GM18870 (cell line): Measurements from ENCODE around the gene FADS6.

ENCODE experiments used
- ATAC-seq: cut with Tn5 transposase; IDR thresholded peaks from one replicate; pipeline ENCODE4 v1.9.1; 2021; ENCODE audit warnings: moderate library complexity; ENCODE audit not compliant: unreplicated experiment

The FADS6 gene

DNA sequence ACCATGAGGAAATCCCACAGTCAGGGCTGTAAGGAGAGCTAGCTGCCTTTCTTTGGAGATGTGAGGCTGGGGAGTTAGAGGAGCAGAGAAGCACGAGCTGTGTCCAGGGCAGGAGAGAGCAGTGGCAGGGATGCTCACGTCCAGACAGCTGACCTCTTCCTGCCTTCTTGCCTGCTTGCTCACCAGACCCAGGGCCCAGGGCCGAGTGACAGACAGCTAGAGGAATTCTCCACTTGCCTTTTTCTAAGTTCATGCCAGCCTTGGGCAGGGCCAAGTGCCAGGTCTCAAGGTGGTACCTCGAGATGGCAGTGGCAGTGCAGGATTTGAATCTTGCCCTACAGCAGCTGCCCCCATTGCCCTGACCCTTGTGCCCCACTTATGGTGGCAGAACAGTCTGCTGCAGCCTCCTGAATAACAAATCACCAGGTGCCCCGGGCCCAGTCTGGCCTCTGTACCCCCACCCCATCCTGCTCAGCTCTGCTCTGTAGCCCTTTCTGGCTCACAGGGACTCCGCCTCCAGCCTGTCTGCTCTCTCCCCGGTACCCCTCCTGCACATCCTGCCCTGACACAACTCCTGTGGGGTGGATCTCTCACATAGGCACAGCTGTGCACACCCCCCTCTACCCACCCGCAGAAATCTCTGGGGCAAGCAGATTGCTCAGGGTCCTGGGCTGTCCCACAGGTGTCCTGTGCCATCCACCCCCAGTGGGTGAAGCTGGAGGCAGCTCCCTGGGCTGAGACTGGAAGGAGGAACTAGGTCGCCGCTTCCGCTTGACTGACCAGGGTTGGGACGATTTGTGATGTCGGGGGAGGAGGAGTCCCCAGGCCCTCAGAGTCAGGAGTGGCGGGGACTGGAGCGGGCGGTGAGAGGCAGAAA, 59.7 kb downstream of the FADS6 start:
- no peak for ATAC-seq

- no peak for ATAC-seq
Observed at GRCh38 chr17:74832421-74832820, 61.0 kb downstream of the FADS6 start.

DNA sequence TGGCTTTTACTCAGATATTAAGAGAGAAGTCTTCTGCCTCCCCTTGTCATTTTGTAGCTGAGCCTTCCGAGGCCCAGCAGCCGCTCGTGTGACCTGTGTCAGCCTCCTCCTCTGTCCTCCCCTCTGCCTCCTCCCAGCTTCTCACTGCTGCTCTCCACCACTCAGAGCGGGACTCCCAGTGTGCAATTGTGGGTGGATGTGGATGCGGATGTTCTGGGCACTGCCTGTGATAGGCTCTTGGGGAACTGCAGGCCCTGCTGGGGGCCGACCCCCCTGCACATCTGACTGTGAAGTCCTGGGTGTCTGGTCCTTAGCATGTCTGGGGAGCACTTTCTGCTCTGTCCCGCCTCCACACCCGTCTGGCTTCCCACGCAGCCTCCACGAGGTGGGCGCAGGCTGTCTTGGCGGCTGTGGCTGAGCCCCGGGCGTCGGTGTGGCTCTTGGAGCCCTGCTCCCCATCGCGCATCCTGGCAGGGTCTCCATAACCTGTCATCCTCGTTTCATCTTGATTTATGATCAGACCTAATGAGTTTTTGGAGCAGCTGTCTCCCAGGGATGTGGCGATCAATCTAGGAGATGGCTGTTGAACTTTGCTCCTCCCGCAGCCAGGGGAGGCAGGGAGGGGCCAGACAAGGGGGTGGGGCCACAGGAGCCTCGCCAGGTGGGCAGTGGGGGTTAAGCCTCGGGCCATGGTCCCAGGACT, 61.8 kb downstream of the FADS6 start:
- ATAC-seq, result no peak

DNA sequence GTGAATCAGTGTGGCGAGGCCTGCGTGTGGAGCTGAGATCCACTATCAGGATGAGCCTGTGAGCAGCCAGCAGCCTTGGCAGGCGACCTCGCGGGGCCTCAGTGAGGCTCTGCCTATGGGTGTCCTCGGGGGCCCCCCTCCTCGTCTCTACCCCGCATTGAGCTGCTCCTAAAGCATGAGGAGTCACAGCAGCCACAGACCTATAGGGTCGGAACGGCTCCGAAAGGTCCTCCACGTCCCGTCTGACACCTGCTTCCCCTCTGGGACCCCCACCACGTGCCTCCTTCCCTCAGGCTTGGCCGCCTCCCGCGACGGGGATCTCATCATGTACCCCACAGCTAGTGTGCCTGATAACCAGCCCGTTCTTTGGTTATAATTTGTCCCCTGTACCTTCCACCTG, 62.6 kb downstream of the FADS6 start:
- ATAC-seq, result no peak

GRCh38 chr17:74827800-74828199, 65.6 kb downstream of the FADS6 start:
- no peak for ATAC-seq
